ENCODE results near the gene FAM241B.

Gene FAM241B

DNA sequence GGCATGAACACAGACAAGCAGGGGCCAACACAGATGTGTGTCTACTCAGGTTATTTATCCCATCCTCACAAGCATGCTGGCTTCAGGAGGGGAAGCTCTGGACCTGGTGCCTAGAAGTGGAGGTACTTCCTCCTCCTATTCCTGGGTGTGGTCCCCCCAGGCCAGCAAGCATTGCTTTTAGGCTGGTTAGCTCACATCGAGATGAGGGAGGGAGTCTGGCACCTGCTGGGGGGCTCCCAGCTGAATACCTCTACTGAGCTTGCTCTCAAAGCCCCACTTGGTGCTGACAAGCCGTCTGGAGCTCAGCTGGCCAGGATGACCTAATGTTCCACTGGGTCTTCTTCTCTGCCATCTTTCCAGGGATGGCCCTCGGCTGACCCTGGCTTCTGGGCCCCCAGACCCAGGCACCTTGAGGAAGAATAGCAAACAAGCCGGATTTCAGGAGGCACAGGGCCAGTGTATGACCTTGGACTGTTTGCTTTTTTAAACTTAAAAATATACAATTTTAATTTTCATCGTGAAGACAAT lies 26.8 kb downstream of the FAM241B start:
- Histone ChIP-seq H2AFZ (ENCODE audit: low read length) (no peak overlapping the region), H3K9ac (ENCODE audit: low read length) (no peak overlapping the region), H3K9me3 (replicated peaks; ENCODE audit: insufficient read depth, low read length) (no peaks in the 10 kb centered on the region), H3K4me3 (ENCODE audit: low read length) (no peak overlapping the region), H3F3A (ENCODE audit: insufficient read depth, low read length) (no peaks in the 10 kb centered on the region), H3K79me2 (ENCODE audit: low read length) (no peaks in the 10 kb centered on the region), H3K36me3 (replicated peaks; ENCODE audit: insufficient read depth, low read length) (no peaks in the 10 kb centered on the region), H3K27me3 (replicated peaks; ENCODE audit: insufficient read depth, low read length) (peaks cover 86% of the 10 kb centered on the region), H3K4me2 (ENCODE audit: low read depth, low read length) (no peak overlapping the region), H4K20me1 (ENCODE audit: insufficient read depth, low read length) (no peaks in the 10 kb centered on the region), H3K9me2 (replicated peaks; ENCODE audit: insufficient read depth, low read length) (no peaks in the 10 kb centered on the region), H3K4me1 (ENCODE audit: low read length) (no peaks in the 10 kb centered on the region), H3K27ac (ENCODE audit: low read length) (no peak overlapping the region)
- DNase-seq: no peak
- TF ChIP-seq, protein P1, sequence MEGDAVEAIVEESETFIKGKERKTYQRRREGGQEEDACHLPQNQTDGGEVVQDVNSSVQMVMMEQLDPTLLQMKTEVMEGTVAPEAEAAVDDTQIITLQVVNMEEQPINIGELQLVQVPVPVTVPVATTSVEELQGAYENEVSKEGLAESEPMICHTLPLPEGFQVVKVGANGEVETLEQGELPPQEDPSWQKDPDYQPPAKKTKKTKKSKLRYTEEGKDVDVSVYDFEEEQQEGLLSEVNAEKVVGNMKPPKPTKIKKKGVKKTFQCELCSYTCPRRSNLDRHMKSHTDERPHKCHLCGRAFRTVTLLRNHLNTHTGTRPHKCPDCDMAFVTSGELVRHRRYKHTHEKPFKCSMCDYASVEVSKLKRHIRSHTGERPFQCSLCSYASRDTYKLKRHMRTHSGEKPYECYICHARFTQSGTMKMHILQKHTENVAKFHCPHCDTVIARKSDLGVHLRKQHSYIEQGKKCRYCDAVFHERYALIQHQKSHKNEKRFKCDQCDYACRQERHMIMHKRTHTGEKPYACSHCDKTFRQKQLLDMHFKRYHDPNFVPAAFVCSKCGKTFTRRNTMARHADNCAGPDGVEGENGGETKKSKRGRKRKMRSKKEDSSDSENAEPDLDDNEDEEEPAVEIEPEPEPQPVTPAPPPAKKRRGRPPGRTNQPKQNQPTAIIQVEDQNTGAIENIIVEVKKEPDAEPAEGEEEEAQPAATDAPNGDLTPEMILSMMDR (IDR thresholded peaks at IDR 0.05; ENCODE audit: low read length): no peak
- TF ChIP-seq EZH2 (optimal IDR thresholded peaks at IDR 0.05; ENCODE audit: low read depth, low read length) (no peak), EZH2phosphoT487 (IDR thresholded peaks at IDR 0.05; ENCODE audit: low read length) (no peak)

DNA sequence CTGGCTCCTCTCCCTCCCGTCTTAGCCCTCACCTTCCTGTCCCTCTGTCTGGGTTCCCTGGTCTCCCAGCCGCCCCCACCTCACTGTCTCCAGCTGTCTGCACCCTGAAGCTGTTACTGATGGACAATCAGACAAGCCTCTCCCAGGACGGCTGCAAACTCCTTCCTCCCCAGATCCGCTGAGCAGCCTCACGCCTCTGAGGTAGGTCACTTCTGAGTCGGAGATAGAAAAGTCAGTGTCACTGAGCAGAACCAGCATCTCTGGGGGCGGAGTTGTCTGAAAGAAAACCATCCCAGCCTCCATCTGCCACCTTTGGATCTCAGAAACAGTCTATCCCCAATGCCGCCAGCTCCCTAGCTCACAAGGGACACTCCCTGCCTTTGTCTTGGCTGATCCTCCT lies 27.4 kb downstream of the FAM241B start:
- TF ChIP-seq EZH2 (optimal IDR thresholded peaks at IDR 0.05; ENCODE audit: low read depth, low read length) (no peak), EZH2phosphoT487 (IDR thresholded peaks at IDR 0.05; ENCODE audit: low read length) (no peak)
- TF ChIP-seq, protein P1 (IDR thresholded peaks at IDR 0.05; ENCODE audit: low read length): no peak
- no peak for DNase-seq
- no peak overlapping the region for H2AFZ ChIP-seq (ENCODE audit: low read length)
- H3K36me3 ChIP-seq (replicated peaks; ENCODE audit: insufficient read depth, low read length): no peaks in the 10 kb centered on the region
- H4K20me1 ChIP-seq (ENCODE audit: insufficient read depth, low read length): no peaks in the 10 kb centered on the region
- H3K4me3 ChIP-seq (ENCODE audit: low read length): no peak overlapping the region
- H3K9me3 ChIP-seq (replicated peaks; ENCODE audit: insufficient read depth, low read length): no peaks in the 10 kb centered on the region
- H3K27me3 ChIP-seq (replicated peaks; ENCODE audit: insufficient read depth, low read length): peaks cover 85% of the 10 kb centered on the region
- H3K79me2 ChIP-seq (ENCODE audit: low read length): no peaks in the 10 kb centered on the region
- no peaks in the 10 kb centered on the region for H3F3A ChIP-seq (ENCODE audit: insufficient read depth, low read length)
- H3K9ac ChIP-seq (ENCODE audit: low read length): no peak overlapping the region
- H3K4me1 ChIP-seq (ENCODE audit: low read length): no peaks in the 10 kb centered on the region
- H3K9me2 ChIP-seq (replicated peaks; ENCODE audit: insufficient read depth, low read length): no peaks in the 10 kb centered on the region
- no peak overlapping the region for H3K4me2 ChIP-seq (ENCODE audit: low read depth, low read length)
- H3K27ac ChIP-seq (ENCODE audit: low read length): no peak overlapping the region

DNA sequence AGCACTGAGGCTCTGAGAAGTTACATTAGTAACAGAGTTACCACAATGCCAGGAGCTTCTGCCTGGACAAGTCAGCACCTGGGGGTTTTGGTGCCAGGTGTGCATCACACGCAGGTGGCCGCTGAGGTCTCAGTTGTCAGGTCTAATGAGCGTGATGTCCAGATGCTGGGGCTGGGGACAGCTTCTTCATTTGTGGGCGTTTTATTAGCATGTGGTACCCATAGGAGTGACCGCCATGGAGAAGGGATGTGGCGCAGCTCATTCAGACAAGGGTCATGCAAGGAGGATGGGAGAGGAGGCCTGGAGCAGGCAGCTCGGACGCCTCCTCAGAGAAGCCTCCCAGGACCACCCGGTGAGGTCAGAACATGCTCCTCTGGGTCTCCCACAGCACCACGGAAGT lies 27.8 kb downstream of the FAM241B start:
- DNase-seq: no peak
- Histone ChIP-seq H3K27ac (ENCODE audit: low read length) (no peak overlapping the region), H3F3A (ENCODE audit: insufficient read depth, low read length) (no peaks in the 10 kb centered on the region), H3K4me2 (ENCODE audit: low read depth, low read length) (no peak overlapping the region), H2AFZ (ENCODE audit: low read length) (no peak overlapping the region), H3K9me3 (replicated peaks; ENCODE audit: insufficient read depth, low read length) (no peaks in the 10 kb centered on the region), H3K9me2 (replicated peaks; ENCODE audit: insufficient read depth, low read length) (no peaks in the 10 kb centered on the region), H3K4me1 (ENCODE audit: low read length) (no peaks in the 10 kb centered on the region), H3K4me3 (ENCODE audit: low read length) (no peak overlapping the region), H4K20me1 (ENCODE audit: insufficient read depth, low read length) (no peaks in the 10 kb centered on the region), H3K9ac (ENCODE audit: low read length) (no peak overlapping the region), H3K79me2 (ENCODE audit: low read length) (no peaks in the 10 kb centered on the region), H3K36me3 (replicated peaks; ENCODE audit: insufficient read depth, low read length) (no peaks in the 10 kb centered on the region), H3K27me3 (replicated peaks; ENCODE audit: insufficient read depth, low read length) (peaks cover 86% of the 10 kb centered on the region)
- TF ChIP-seq EZH2 (optimal IDR thresholded peaks at IDR 0.05; ENCODE audit: low read depth, low read length) (no peak), EZH2phosphoT487 (IDR thresholded peaks at IDR 0.05; ENCODE audit: low read length) (no peak)
- TF ChIP-seq, protein P1 (IDR thresholded peaks at IDR 0.05; ENCODE audit: low read length): no peak

All from MM.1S (cell line).